Skin of body (tissue), 2 donors: ENCODE measurements around the gene IGIP. TPM values are rescaled to one million over a fixed set of nuclear protein-coding genes. Genes with fewer than 3 reads are reported as not detected.
A peak's percentile ranks its signal among the peaks of the same experiment; 100 is the strongest.
"Not testable (repeated sequence)": the region's sequence is repeated elsewhere in the genome, so short reads cannot be mapped to it uniquely, and the experiment has no call there.

Experiments used
- DNase-seq: peaks from one replicate; lab custom pipeline; 2025; lab: John Stamatoyannopoulos, UW
- total RNA-seq: library from RNA; depleted of rRNA; stranded (reverse); fragments of >200 nt; gene quantifications from one replicate; pipeline ENCODE4 v1.2.3, GENCODE V29; 2014

Gene IGIP
- total RNA-seq, 1 donor from 2014 or later: 10.9 TPM

GRCh38 chr5:140140435-140140834, 14.7 kb downstream of the IGIP start:
- DNase-seq: no peak

DNA sequence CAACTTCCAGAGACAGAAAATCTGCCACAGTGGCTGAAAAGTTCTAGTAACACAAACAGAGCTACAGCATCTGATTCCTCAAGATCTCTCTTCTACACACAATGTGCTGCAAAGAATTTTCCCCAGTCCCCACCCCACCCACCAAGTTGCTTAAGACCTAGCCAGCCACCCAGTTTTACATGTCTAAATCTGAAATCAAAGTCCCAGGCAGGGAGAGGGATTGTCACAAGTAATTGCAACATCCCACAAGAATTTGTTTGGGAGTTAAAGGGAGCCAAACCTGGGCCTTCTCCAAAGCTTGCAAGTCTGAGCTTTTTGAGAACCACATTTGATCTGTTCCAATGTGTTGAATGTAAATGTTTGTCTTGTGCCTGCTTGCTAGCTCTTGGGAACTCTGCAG, 15.5 kb downstream of the IGIP start:
- no peak for DNase-seq

- DNase-seq: no peak
Measured at GRCh38 chr5:140142246-140142645, 16.5 kb downstream of the IGIP start.

- DNase-seq: no peak
Measured at GRCh38 chr5:140142856-140143255, 17.1 kb downstream of the IGIP start.

DNA sequence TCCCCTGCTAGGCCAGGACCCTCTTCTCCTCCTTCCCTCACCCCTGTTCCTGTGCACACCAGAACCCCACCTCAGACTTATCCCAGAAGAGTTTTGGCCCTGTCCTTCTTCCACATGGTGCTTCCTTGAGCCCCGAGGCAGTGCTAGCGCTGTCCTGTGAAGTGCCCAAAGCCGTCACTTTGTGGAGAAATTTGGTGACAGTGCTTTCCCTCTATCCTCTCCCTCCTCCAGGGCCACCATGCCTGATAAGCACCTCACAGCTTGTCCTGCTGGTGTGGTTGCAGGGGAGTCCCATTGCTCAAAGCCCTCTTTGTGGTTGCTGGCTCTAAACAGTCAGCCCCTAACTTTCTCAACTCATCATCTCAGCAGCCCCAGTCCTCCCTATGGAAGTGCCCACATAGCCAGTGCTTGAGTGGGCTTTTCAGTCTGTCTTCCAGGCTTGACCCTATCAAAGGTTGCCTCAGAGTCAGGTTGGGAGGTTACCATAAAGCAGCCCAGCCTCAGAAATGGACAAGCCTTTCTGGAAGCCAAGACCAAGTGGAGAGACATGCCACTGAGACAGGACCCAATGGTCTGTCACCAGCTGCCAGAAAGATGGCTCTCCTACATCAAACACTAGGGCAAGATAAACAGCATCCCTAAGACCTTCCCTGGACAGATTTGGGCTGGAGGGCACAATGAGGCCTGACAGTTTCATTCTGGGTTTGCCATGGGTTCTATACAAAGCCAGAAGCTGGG, 18.0 kb downstream of the IGIP start:
- DNase-seq: no peak

GRCh38 chr5:140145256-140145655, 19.5 kb downstream of the IGIP start:
- no peak for DNase-seq

DNA sequence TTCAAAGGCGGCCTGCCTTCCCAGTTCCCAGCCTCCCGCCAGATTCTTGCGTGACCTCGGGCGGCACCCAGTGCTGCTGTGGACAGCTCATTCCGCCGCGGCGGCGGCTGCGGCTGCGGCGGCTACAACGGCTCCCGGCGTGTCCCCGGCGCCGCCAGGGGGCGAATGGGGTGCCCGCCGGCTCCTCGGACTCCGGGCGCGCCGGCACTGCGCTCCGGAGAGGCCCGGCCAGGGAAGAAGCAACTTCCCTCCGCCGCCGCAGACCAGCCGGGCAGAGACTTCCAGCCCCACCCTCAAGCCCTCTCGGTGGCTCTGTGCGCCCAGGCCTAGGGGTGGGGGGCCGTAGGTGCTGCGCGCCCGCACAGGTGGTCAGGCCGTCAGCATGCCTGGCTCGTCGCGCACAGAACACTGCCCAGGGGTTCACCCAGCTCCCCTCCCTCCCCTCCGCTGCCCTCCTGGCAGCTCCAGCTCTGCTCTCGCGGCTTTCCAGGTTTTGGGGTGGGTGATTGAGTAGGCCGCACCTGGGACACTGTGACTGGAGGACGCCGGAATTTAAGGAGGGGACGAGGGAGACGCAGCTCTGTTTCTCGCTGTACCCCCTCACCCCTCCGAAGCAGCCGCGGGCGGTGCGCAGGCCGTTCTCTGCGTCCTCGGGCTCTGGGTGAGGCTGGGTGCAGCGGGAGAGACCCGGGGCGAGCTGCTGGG, 20.2 kb downstream of the IGIP start:
- peak; percentile 29 for DNase-seq

DNA sequence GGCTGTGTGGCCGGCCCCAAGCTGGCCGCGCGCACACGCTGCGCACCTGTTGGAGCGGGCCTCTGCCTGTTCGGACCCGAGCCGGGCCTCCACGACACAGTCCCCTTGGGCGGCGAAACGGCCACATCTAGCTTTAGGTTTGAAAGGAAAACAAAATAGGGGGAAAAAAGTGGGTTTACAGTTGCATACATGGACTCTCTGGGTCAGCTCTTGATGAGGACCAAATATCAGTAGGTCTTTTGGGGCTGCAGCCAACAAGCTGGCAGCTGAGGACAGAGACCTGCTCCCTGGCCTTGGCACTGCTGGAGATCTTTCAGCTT, 20.7 kb downstream of the IGIP start:
- no peak for DNase-seq

- DNase-seq: no peak
Measured at GRCh38 chr5:140147460-140147859, 21.7 kb downstream of the IGIP start.

GRCh38 chr5:140148508-140148907, 22.8 kb downstream of the IGIP start:
- DNase-seq: no peak

DNA sequence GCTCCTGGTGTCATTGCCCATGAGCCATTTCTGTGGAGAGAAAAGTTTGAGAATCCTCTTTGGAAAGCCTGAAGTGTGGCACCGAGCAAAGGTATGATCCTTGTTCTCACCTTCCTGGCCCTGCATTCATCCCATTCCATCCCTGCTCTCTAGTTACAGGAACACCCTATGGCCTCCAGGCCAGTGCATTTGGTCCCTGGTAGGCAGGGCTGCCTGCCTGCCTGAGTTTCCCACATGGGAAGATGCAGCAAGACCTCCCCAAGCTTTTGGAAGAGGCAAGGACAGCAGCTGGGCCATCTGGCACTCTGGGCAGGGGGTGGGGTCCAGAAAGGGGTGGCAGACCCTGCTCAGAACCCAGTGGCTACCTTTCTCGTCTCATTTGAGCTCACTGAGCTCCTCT, 24.5 kb downstream of the IGIP start:
- no peak for DNase-seq

GRCh38 chr5:140151144-140152021, 25.6 kb downstream of the IGIP start:
- DNase-seq: no peak

DNA sequence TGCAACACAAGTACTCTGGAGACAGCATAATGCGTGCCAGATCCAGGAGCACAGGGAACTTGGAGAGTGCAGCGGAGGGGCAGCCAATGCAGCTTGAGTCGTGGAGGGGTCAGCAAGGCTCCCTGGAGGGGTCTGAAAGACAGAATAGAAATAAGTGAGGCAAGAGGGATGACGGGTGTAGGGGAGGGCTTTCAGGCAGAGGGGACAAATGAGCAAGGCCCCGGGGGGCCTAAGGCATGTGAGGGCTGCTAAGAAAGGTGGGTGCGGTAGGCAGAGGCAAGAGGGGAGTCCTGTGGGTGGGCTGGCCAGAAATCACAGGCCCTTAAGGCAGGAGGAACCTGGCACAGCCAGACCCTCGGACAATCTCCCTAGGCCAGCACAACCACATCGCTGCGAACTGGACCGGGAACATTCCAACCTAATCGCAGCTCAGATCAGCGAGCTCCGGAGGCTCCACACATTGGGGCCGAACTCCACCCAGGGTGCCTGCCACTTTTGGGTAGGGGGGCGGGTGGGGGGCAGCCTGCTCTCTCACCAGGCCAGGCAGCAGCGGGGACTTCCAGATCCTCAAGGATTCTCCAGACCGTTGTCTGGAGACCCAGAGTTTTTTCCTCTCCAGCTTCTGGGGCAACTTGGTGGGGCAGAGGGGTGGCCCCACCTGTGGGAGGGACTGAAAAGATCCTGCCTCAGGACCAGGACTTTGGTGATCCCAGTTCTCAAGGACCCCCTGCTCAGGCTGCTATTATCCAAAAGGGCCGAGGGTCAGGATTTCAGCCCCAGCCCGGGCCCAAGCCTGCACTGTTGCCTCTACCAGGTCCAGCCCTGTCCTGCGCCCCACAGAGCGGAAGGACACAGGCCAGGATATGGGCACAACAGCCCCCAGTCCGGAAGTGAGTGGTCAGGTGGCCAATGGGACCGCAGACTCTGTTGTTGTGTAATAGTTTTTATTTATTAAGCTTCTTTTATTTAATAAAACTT, 26.6 kb downstream of the IGIP start:
- DNase-seq: no peak

GRCh38 chr5:140153255-140153654, 27.5 kb downstream of the IGIP start:
- DNase-seq: no peak

DNA sequence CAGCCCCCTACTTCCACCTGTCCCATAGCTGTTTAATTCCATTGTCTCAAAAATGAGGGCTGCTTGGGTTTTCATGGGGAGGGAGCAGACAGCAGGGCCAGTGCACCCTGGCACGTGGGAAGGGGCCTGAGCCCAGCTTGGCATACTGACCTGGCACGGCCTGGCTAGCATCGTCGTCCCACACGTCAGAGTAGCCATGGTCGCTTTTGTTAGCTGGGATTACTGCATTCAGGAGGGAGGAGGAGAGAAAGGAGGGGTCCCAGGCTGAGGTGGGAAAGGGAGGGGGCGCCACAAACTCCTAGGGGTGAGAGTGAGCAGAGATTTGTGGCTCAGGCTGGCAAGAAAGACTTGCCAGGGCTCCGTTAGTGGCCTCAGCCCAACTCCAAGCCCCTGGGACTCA, 28.2 kb downstream of the IGIP start:
- no peak for DNase-seq

DNA sequence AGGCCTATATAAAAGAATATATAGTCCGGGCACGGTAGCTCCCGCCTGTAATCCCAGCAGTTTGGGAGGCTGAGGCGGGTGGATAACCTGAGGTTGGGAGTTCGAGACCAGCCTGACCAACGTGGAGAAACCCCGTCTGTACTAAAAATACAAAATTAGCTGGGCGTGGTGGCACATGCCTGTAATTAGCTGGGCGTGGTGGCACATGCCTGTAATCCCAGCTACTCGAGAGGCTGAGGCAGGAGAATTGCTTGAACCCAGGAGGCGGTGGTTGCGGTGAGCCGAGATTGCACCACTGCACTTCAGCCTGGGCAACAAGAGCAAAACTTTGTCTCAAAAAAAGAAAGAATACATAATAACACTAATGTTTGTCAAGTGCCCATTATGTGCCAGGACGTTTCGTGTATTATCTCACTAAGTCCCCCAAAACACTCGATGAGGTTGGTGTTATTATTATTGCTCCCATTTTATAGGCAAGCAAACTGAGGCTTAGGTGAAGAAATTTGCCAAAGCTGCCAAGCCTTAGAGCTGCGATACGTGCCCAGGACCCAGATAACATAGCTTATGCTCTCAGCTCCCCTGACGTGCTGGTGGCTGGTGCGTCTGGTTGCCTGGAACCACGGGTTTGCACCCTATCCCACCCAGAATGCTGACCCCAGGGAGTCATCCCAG, 29.1 kb downstream of the IGIP start:
- DNase-seq: not testable (repeated sequence)

GRCh38 chr5:140157032-140157781, 31.5 kb downstream of the IGIP start:
- DNase-seq: peak; percentile 81

GRCh38 chr5:140159014-140159927, 33.5 kb downstream of the IGIP start:
- DNase-seq: no peak

DNA sequence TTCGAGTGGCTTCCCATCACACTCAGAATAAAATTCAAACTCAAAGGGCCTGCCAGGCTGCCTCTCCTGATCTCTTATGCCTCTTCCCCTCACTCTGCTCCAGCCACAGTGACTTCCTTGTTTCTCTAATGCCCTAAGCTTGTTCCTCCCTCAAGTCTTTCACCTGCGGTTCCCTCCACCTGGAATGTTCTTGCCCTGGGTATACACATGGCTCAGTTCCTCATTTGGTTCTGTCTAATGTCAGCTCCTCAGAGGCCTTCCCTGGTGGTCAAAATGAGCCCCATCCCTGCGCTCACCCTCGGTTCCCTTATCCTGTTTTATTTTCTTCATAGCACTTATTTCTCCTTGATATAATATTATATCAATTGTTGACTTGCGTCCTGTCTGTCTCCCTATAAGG, 36.5 kb downstream of the IGIP start:
- no peak for DNase-seq
